Measurements from ENCODE around the gene RDH13.

RDH13 gene

DNA sequence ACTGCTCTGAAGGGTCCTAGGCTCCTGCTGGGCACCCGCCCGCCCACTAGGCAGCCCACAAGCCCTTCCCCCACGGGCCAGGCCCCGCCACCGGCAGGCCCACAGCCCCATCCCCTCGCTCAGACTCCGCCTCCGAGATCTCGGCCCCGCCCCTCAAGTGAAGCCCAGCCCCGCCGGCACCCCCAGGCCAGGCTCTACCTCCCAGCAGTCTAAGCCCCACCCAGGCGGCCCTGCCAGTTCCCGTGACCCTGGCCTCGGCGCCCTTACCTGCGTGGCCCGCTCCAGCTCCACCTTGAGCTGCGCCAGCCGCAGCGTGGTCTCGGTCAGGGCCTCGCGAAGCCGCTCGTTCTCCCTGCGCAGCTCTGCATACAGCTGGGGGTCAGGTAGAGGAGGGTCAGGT lies 29.0 kb upstream of the RDH13 start:
- Histone ChIP-seq H3K9ac (ENCODE audit: low read depth, low read length) (no peak overlapping the region), H3K4me2 (ENCODE audit: insufficient read depth, low read length) (no peak overlapping the region), H3K4me1 (ENCODE audit: insufficient read depth, low read length) (no peaks in the 10 kb centered on the region), H3K9me3 (ENCODE audit: insufficient read depth, low read length, severe bottlenecking) (no peaks in the 10 kb centered on the region), H3K36me3 (ENCODE audit: insufficient read depth, low read length) (peaks cover 42% of the 10 kb centered on the region), H3K27ac (ENCODE audit: low read length) (no peak overlapping the region), H4K20me1 (ENCODE audit: insufficient read depth, low read length) (peaks cover 21% of the 10 kb centered on the region), H3K27me3 (ENCODE audit: insufficient read depth, low read length, poor library complexity) (no peaks in the 10 kb centered on the region), H3K4me3 (ENCODE audit: low read depth in 1 of 2, low read length in 2 of 2) (no peak overlapping the region), H3K79me2 (ENCODE audit: insufficient read depth, low read length) (no peaks in the 10 kb centered on the region), H2AFZ (ENCODE audit: low read depth, low read length) (no peak overlapping the region)
- ATAC-seq (ENCODE audit: insufficient read depth, low read depth), result 0 out of 3 replicates have a peak, but pooled peaks have one; percentile 13
- no peak for TF ChIP-seq EZH2 (IDR thresholded peaks at IDR 0.05; ENCODE audit: borderline replicate concordance, low read depth, low read length, severe bottlenecking)
- TF ChIP-seq, protein P1, sequence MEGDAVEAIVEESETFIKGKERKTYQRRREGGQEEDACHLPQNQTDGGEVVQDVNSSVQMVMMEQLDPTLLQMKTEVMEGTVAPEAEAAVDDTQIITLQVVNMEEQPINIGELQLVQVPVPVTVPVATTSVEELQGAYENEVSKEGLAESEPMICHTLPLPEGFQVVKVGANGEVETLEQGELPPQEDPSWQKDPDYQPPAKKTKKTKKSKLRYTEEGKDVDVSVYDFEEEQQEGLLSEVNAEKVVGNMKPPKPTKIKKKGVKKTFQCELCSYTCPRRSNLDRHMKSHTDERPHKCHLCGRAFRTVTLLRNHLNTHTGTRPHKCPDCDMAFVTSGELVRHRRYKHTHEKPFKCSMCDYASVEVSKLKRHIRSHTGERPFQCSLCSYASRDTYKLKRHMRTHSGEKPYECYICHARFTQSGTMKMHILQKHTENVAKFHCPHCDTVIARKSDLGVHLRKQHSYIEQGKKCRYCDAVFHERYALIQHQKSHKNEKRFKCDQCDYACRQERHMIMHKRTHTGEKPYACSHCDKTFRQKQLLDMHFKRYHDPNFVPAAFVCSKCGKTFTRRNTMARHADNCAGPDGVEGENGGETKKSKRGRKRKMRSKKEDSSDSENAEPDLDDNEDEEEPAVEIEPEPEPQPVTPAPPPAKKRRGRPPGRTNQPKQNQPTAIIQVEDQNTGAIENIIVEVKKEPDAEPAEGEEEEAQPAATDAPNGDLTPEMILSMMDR (IDR thresholded peaks at IDR 0.05; ENCODE audit: borderline replicate concordance, extremely low read depth, low read length, poor library complexity, severe bottlenecking), result no peak
- no peak for DNase-seq

- no peak for ATAC-seq (ENCODE audit: insufficient read depth, low read depth)
- Histone ChIP-seq H3K9me3 (ENCODE audit: insufficient read depth, low read length, severe bottlenecking) (no peaks in the 10 kb centered on the region), H3K36me3 (ENCODE audit: insufficient read depth, low read length) (peaks cover 42% of the 10 kb centered on the region), H3K27me3 (ENCODE audit: insufficient read depth, low read length, poor library complexity) (no peaks in the 10 kb centered on the region), H3K4me1 (ENCODE audit: insufficient read depth, low read length) (no peaks in the 10 kb centered on the region), H3K4me2 (ENCODE audit: insufficient read depth, low read length) (no peak overlapping the region), H3K79me2 (ENCODE audit: insufficient read depth, low read length) (no peaks in the 10 kb centered on the region), H4K20me1 (ENCODE audit: insufficient read depth, low read length) (peaks cover 21% of the 10 kb centered on the region), H3K27ac (ENCODE audit: low read length) (no peak overlapping the region), H3K4me3 (ENCODE audit: low read depth in 1 of 2, low read length in 2 of 2) (no peak overlapping the region), H3K9ac (ENCODE audit: low read depth, low read length) (no peak overlapping the region), H2AFZ (ENCODE audit: low read depth, low read length) (no peak overlapping the region)
- DNase-seq, result no peak
- no peak for TF ChIP-seq EZH2 (IDR thresholded peaks at IDR 0.05; ENCODE audit: borderline replicate concordance, low read depth, low read length, severe bottlenecking)
- TF ChIP-seq, protein P1 (IDR thresholded peaks at IDR 0.05; ENCODE audit: borderline replicate concordance, extremely low read depth, low read length, poor library complexity, severe bottlenecking), result no peak
Observed at GRCh38 chr19:55091126-55091910, 28.4 kb upstream of the RDH13 start.

- no peak for ATAC-seq (ENCODE audit: insufficient read depth, low read depth)
- DNase-seq, result no peak
- no peaks in the 10 kb centered on the region for H3K9me3 ChIP-seq (ENCODE audit: insufficient read depth, low read length, severe bottlenecking)
- no peak overlapping the region for H3K4me3 ChIP-seq (ENCODE audit: low read depth in 1 of 2, low read length in 2 of 2)
- no peaks in the 10 kb centered on the region for H3K79me2 ChIP-seq (ENCODE audit: insufficient read depth, low read length)
- H2AFZ ChIP-seq (ENCODE audit: low read depth, low read length), result no peak overlapping the region
- H3K36me3 ChIP-seq (ENCODE audit: insufficient read depth, low read length), result peaks cover 39% of the 10 kb centered on the region
- H3K9ac ChIP-seq (ENCODE audit: low read depth, low read length), result no peak overlapping the region
- H3K27ac ChIP-seq (ENCODE audit: low read length), result no peak overlapping the region
- H3K4me2 ChIP-seq (ENCODE audit: insufficient read depth, low read length), result no peak overlapping the region
- H3K4me1 ChIP-seq (ENCODE audit: insufficient read depth, low read length), result no peaks in the 10 kb centered on the region
- H4K20me1 ChIP-seq (ENCODE audit: insufficient read depth, low read length), result peaks cover 19% of the 10 kb centered on the region
- H3K27me3 ChIP-seq (ENCODE audit: insufficient read depth, low read length, poor library complexity), result no peaks in the 10 kb centered on the region
- TF ChIP-seq, protein P1 (IDR thresholded peaks at IDR 0.05; ENCODE audit: borderline replicate concordance, extremely low read depth, low read length, poor library complexity, severe bottlenecking), result no peak
- no peak for TF ChIP-seq EZH2 (IDR thresholded peaks at IDR 0.05; ENCODE audit: borderline replicate concordance, low read depth, low read length, severe bottlenecking)
Observed at GRCh38 chr19:55090564-55090963, 27.6 kb upstream of the RDH13 start.

All from DND-41 (cell line).